ENCODE data around the gene MPV17. TPM values are rescaled to one million over a fixed set of nuclear protein-coding genes. Genes with fewer than 3 reads are reported as not detected.

The MPV17 gene
- total RNA-seq, 1 donor from 2014 or later, result 77.1 TPM

DNA sequence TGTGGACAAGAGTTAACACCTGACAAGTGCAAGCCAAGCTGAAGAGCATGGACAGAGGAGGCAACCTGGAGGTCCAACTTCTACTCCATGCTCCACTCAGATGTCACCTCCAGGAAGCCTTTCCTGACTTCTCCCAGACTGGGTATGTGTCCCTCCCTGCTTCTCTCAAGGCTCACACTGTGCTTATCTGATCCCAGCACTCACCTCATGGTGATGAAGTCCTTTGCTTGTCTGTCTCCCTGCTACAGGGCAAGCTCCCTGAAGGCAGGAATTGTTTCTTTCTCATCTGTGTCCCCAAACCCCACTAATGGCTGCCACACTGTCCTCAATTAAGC is 57.4 kb downstream of the MPV17 start:
- DNase-seq (ENCODE audit: low spot score), result no peak

- DNase-seq (ENCODE audit: low spot score), result peak; percentile 53
Observed at GRCh38 chr2:27264753-27265535, 58.0 kb downstream of the MPV17 start.

- no peak for DNase-seq (ENCODE audit: low spot score)
Observed at GRCh38 chr2:27264253-27264752, 58.6 kb downstream of the MPV17 start.

DNA sequence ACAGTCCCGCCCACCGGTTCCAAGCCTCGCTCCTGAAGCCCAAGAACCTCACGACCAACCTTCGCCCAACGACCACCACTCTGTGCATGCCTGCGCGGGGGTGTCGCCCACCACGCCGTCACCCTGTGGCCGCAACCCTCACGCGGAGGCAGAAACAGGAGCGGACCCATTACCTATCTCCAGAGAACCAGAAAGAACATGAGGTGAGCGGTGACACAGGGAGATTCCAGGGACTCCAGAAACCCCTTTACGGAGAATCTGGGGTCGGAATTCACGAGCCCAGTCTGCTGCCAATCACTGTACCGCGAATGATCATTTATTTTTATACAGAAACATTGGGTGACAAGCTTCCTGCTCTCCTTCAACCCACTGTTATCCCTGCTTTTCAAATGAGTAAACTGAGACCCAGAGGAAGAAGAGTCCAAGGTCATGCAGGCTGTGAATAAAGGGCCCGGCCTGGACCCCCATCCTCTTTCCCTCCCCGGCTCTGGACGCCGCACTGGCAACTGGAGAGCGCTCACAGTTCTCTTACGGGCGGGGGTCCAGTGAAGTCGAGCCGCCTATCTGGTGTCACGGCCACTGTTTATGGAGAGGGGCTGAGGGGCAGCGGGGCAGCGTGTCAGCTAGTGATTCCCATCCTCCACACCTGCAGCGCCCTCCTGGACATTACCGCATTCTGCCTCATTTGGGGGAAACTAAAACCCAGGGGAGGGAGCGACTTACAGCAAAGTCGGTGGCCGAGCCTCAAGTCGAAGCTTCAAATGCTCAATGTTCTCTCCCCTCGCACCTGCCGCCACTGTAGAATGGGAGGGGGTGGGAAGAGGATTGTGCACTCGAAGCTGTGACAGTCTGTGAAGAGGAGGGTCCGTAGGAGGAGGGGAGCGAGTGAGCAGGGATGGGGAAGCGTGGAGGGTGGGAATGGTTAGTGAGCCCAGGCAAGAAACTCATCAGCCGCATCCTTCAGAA is 59.3 kb downstream of the MPV17 start:
- DNase-seq (ENCODE audit: low spot score), result no peak

- DNase-seq (ENCODE audit: low spot score), result no peak
Observed at GRCh38 chr2:27262379-27263286, 60.3 kb downstream of the MPV17 start, which contains the start of gene SLC30A3. SLC30A3 (minus strand) TSS chr2:27263047; CDS start chr2:27262906, 141 bp downstream.

DNA sequence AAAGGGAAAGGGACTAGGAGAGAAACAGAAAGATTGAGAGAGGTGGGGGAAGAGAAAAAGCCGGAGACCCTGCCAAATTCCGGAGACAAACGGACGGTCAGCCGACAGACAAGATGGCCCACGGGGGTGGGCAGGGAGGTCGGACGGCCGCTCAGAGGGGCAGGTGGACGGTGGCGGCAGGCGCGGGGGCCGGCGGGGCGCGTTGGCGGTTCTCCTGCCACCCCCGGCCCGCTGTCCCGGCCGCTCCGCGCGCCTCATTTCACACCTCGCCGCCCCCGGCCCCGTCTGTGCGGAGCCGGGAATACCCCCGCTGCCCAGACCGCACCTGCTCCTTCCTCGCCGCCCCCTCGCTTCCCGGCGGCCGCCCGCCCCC is 61.0 kb downstream of the MPV17 start:
- DNase-seq (ENCODE audit: low spot score), result no peak

DNA sequence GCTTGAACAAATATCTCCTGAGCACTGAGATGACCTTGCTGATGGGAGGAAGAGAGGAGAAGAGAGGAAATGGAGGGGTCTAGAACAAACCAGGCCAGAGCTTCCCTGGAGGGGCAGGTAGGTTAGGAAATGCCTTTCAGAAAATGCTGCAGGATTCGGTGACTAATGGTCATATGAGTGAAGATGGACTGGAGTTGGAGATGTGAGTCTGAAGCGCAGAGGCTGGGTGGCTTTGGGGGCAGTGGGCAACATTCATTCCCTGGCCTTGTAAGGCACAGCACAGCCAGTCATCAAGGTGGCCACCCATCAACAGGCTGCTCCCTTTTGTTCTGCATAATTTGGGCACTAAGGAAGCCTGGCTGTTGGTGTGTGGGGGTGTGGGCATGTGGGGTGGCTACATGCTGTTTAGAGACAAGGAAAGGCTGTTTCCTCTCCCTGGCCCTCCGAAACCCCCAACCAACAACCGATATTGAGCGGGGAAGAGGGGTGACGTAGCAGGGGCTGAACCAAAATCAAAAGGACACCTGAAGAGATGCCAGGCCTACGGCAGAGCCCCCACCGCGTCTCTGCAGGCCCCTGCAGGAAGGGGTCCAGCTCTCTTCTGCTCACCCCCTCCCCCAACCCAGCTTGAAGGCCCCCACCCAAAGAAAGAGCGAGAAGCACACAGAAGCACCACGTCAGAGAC is 61.5 kb downstream of the MPV17 start:
- DNase-seq (ENCODE audit: low spot score), result no peak

Other genes with a start within 250 kb of the MPV17 start
- 65.8 TPM for gene EMILIN1, start 244.5 kb downstream of the MPV17 start, total RNA-seq
- 2.6 TPM for gene KHK, start 236.3 kb downstream of the MPV17 start, total RNA-seq
- 1.9 TPM for gene CGREF1, start 204.0 kb downstream of the MPV17 start, total RNA-seq
- 0.78 TPM for gene ABHD1, start 199.3 kb downstream of the MPV17 start, total RNA-seq
- 45.6 TPM for gene PREB, start 188.5 kb downstream of the MPV17 start, total RNA-seq
- gene PRR30, start 183.7 kb downstream of the MPV17 start, total RNA-seq, result not detected
- gene TCF23, start 174.1 kb downstream of the MPV17 start, total RNA-seq, result 0.42 TPM
- 131 TPM for gene ATRAID, start 111.1 kb downstream of the MPV17 start, total RNA-seq
- 42.1 TPM for gene SLC5A6, start 110.8 kb downstream of the MPV17 start, total RNA-seq
- gene CAD, start 105.7 kb downstream of the MPV17 start, total RNA-seq, result 63.6 TPM
- gene SLC30A3, start 60.0 kb downstream of the MPV17 start, total RNA-seq, result not detected
- gene DNAJC5G, start 47.7 kb downstream of the MPV17 start, total RNA-seq, result not detected
- gene TRIM54, start 40.7 kb downstream of the MPV17 start, total RNA-seq, result 0.18 TPM
- 0.68 TPM for gene UCN, start 14.7 kb downstream of the MPV17 start, total RNA-seq
- 109 TPM for gene GTF3C2, start 33.7 kb upstream of the MPV17 start, total RNA-seq
- gene EIF2B4, start 47.2 kb upstream of the MPV17 start, total RNA-seq, result 37.8 TPM
- 102 TPM for gene SNX17, start 47.5 kb upstream of the MPV17 start, total RNA-seq
- gene ZNF513, start 57.6 kb upstream of the MPV17 start, total RNA-seq, result 39.3 TPM
- gene PPM1G, start 86.5 kb upstream of the MPV17 start, total RNA-seq, result 61.7 TPM
- gene NRBP1, start 105.5 kb upstream of the MPV17 start, total RNA-seq, result 71.7 TPM
- 52.9 TPM for gene KRTCAP3, start 119.3 kb upstream of the MPV17 start, total RNA-seq
- 40.4 TPM for gene IFT172, start 166.6 kb upstream of the MPV17 start, total RNA-seq
- gene FNDC4, start 172.1 kb upstream of the MPV17 start, total RNA-seq, result 3.7 TPM
- 1.9 TPM for gene GCKR, start 173.7 kb upstream of the MPV17 start, total RNA-seq